GM10847 (cell line): ENCODE measurements around the gene WWP2.

Experiments used
- POLR2A ChIP-seq: IDR thresholded peaks from 2 replicates; pipeline ENCODE4 v1.6.1; 2011; ENCODE audit not compliant: insufficient read length; ENCODE audit errors: extremely low read depth

Gene WWP2

GRCh38 chr16:69883744-69884143 is 121.6 kb downstream of the WWP2 start:
- no peak for TF ChIP-seq POLR2A

- TF ChIP-seq POLR2A: no peak
These were observed 123.6 kb downstream of the WWP2 start for GRCh38 chr16:69885722-69886121.

DNA sequence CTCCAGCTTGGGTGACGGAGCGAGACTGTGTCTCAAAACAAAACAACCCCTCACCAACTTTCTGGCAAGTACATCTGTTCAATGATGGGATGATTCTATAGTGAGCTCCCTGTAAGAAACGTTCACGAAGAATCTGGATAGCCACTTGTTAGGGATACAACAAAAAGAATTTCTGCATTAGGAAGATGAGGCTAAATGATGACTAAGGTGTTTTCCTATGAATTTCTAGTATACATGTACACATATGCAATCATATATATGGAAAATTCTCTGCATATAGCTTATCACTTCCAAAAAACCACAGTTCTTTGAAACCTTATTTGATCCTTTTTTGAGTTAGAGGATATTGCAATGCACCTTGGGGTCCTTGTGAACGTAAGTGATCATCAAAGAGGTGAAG is 124.6 kb downstream of the WWP2 start:
- no peak for TF ChIP-seq POLR2A

- no peak for TF ChIP-seq POLR2A
These were observed 126.0 kb downstream of the WWP2 start for GRCh38 chr16:69888005-69888590.

DNA sequence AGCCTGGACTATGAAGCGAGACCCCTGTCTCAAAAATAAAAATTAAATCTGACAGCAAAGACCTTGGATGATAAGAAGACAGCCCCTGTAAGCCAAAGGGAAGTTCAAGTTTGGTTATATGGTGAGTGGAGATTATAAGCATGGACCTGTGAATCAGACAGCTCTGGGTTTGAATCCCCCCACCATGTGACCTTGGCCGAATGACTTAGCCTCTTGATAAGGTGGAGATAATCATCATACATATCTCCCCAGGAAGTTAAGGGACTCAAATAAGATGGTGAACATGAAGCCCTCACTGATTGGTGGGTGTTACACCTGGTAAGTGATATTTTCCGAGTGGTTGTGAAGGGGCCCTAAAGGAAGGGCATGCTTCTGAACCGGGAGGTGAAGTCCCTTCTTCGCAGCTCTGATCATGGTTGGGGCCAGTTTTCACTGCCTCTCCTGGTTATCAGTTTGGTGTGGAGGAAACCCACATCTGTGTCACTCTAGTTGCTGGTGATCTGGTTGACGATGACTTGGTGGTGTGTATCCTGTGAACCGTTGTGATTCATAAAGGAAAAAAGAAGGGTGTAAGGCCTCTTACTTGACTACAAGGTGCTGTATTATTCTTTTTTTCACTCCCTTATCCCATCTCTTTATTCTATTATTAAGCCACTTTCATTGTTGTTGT is 127.3 kb downstream of the WWP2 start:
- no peak for TF ChIP-seq POLR2A

GRCh38 chr16:69890114-69890891 is 128.2 kb downstream of the WWP2 start:
- no peak for TF ChIP-seq POLR2A

DNA sequence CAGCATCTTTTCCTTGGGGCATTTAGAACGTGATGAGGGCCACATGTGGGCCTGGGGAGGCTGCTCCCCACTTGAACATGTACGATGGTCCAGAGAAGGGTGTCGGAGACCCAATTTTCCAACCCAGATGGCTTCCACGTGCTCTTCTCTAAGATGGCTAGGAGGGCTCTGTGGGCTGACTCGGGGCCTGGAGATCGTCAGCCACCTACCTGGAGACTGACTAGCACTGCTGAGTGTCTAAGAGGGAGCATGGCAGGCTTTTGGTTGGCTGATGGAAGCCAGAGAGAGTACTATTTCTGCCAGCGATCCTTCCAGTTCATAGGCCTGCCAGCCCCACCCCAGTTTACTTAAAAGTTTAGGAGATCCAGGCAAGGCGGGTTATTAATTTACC is 128.8 kb downstream of the WWP2 start:
- no peak for TF ChIP-seq POLR2A

DNA sequence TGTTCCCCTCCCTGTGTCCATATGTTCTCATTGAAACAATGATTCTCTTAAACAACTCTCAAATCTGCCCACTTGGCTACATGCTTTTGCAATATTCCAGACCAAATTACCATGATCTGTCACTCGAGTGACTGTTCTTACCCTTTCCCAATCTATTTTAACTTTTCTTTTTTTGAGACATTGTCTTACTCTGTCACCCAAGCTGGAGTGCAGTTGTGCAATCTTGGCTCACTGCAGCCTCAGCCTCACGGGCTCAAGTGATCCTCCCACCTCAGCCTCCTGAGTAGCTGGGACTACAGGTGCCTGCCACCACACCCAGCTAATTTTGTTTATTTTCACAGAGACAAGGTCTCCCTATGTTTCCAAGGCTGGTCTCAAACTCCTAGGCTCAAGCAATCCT is 130.2 kb downstream of the WWP2 start:
- no peak for TF ChIP-seq POLR2A

- no peak for TF ChIP-seq POLR2A
These were observed 131.0 kb downstream of the WWP2 start for GRCh38 chr16:69893106-69893505.

DNA sequence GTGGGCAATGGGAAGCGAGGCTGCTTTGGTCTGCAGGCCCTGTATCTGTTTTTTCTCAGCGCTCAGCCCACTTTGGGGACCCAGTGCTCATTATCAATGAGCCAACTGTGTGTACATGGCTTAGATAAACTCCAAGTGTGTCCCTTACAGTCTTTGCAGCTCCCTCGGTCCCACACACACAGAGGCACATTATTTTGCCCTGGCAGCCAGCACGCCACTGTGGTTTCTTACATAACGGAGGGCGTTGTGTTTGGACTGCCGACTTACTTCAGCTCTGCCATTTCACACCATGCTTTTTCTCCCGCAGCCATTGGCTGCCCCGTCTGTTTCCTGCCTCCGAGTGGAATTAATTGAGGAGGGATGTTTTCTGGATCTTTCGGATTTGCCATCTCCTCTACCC is 132.5 kb downstream of the WWP2 start:
- no peak for TF ChIP-seq POLR2A

DNA sequence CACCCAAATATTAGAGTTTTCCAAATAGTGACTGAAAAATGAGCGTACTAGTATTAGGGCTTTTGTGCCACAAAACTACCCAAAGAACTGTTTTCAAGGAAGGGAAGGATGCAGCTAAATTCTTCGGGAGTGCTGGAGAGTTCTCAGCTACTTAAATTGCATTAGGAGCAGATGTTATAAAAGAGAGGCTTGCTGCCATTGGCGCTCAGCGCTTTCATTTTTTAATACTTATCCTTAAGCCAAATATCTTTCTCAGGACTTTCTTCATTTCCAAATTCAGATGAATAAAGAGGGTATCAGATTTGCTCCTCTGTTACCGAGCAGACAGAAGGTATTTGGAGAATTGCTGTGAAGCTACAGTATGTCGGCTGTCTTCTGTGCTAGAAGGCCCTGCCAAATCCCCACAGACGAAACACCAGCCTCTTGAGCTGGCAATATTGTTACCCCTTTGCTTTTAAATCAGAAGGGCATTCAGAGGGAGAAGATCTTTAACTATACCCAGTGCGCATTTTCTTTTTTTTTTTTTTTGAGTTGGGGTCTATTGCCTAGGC is 141.8 kb downstream of the WWP2 start:
- TF ChIP-seq POLR2A: no peak

DNA sequence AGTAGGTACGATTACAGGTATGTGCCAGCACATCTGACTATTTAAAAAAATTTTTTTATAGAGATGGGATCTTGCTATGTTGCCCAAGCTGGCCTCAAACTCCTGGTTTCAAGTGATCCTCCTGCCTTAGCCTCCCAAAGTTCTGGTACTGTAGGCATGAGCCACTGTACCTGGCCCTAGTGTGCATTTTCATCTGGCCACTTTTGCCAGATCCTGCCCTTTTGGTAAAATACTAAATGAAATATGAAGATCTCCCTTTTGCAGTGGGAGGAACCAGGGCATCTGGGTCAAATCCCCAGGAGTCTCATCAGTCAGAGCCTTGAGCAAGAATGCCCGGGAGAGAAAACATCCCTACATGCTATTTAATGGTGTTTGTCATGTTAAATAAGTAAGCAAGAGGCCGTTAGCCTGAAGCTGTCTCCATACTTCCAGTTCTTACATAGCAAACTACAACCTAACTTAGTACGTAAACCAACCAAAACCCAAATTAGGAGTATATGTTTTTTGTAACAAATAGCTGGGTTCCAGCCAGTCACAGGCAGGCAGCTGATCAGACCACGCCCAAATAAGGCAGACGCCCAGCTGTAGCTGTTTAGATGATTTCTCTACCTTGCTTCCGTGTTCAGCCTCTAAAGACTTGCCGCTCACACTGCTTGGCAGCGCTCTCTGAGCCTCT is 142.5 kb downstream of the WWP2 start:
- no peak for TF ChIP-seq POLR2A

DNA sequence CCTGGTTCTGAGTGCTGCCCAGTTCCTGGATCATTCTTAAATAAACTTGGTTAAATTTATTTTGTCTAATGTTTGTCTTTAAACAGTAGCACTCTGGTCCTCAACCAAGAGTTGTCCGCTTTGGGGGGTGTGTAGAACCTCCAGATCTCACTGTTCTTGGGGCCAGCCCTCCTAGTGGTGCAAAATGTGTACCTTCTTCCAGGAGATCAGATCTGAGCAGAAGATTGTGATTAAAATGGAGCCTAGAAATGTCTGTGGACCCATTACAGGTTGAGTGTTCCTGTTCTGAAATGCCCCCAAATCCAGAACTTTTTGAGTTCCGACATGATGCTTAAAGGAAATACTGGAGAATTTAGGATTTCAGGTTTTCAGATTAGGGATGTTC is 143.0 kb downstream of the WWP2 start:
- TF ChIP-seq POLR2A: no peak

DNA sequence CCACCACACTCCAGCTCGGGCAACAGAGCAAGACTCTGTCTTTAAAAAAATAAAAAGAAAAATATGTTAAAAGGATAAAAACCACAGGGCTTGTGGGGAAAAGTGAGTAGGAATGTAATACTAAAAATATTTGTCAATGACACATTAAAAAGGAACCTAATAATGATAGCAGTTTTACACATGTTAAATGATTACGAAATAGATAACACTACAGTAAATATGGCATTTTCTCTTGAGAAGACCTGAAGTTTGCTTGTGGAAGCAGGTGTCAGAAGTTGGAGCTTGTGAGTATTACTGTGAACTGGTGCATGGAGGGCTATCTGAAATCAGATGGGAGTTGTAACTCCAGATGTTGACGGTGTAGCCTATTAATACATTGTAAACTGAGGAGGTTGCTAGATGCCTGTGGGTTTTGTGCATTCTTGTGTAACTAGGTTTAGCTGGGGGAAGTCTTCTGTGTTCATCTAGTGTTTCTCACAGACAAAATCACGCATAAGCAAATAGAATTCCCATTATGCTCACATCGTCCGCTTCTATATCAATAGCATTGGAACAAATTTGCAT is 144.8 kb downstream of the WWP2 start:
- TF ChIP-seq POLR2A: no peak

DNA sequence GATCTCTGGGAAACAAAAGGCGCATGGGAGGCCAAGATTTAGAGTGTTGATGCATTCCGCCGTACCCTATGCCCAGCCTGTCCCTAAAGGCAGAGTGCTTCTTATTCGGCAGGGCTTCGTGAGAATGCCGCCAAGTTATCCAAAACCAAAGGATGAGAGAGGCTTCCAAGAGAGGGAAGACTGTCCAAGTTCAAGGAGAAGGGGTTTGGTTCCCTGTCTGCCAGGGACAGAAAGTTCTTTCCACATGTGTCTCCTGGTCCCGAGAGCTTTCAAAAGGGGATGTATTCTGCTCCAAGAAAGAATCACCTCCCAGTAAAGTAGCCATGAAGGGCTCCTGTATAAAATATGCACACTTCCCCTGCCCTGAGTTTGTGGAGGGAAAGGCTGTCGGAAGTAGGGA is 146.9 kb downstream of the WWP2 start:
- no peak for TF ChIP-seq POLR2A
